HepG2 (cell line): ENCODE results near the gene YY1. TPM values are rescaled to one million over a fixed set of nuclear protein-coding genes. Genes with fewer than 3 reads are reported as not detected.

Source experiments
- AGO2 ChIP-seq: fragments of 200-400 bp; formaldehyde crosslinking; optimal IDR thresholded peaks from 2 replicates; pipeline ENCODE3; 2017; ENCODE audit warnings: mild to moderate bottlenecking, low read depth, low read length, moderate library complexity
- ARID3A ChIP-seq: IDR thresholded peaks from 2 replicates; pipeline ENCODE4 v1.6.1; 2012; ENCODE audit warnings: low read depth, low read length, improper control_type of control experiment
- ATRX ChIP-seq: sonication (generic); formaldehyde crosslinking; IDR thresholded peaks from 2 replicates; pipeline ENCODE4 v1.4.0; 2020; ENCODE audit warnings: missing genetic modification reagents, borderline replicate concordance
- CBFB ChIP-seq: sonication (generic); formaldehyde crosslinking; IDR thresholded peaks from 2 replicates; pipeline ENCODE4 v1.4.0; 2020; ENCODE audit warnings: missing genetic modification reagents
- DNMT1 ChIP-seq: sonication (generic); formaldehyde crosslinking; IDR thresholded peaks from 2 replicates; pipeline ENCODE4 v1.5.1; 2020; ENCODE audit warnings: mild to moderate bottlenecking, missing genetic modification reagents
- EHMT2 ChIP-seq: fragments of 200-600 bp; sonication (generic); IDR thresholded peaks from 2 replicates; pipeline ENCODE4 v1.7.0; 2017; ENCODE audit warnings: antibody characterized with exemption, low read depth, low read length, borderline replicate concordance
- HDAC2 ChIP-seq: sonication (generic); formaldehyde crosslinking; IDR thresholded peaks from 2 replicates; pipeline ENCODE4 v1.4.0; 2020; ENCODE audit warnings: missing genetic modification reagents
- HNF1B ChIP-seq: sonication (generic); formaldehyde crosslinking; IDR thresholded peaks from 2 replicates; pipeline ENCODE4 v1.5.1; 2020; ENCODE audit warnings: mild to moderate bottlenecking, moderate library complexity, missing genetic modification reagents
- JARID2 ChIP-seq: sonication (generic); formaldehyde crosslinking; IDR thresholded peaks from 2 replicates; pipeline ENCODE4 v1.8.1; 2023; ENCODE audit warnings: missing genetic modification reagents, inconsistent platforms; ENCODE audit not compliant: insufficient replicate concordance
- LCORL ChIP-seq, 2 experiments: fragments of 450-650 bp in 1 of 2; sonication (generic) in 1 of 2; formaldehyde crosslinking in 1 of 2; IDR thresholded peaks; 2 replicates each; pipeline versions ENCODE4 v1.5.0 to v1.6.1; 2017 to 2020; ENCODE audit warnings: antibody characterized with exemption in 1 of 2, missing genetic modification reagents in 1 of 2
- MAZ ChIP-seq, 2 experiments: sonication (generic) in 1 of 2; formaldehyde crosslinking in 1 of 2; IDR thresholded peaks; 2 replicates each; pipeline versions ENCODE4 v1.5.0 to v1.6.1; 2012 to 2020; ENCODE audit warnings: low read depth in 2 of 2, mild to moderate bottlenecking in 2 of 2, borderline replicate concordance in 1 of 2, improper control_type of control experiment in 1 of 2, low read length in 1 of 2, missing genetic modification reagents in 1 of 2, moderate library complexity in 1 of 2
- REXO4 ChIP-seq: sonication (generic); formaldehyde crosslinking; IDR thresholded peaks from 2 replicates; pipeline ENCODE4 v1.8.0; 2022; ENCODE audit warnings: missing genetic modification reagents, mild to moderate bottlenecking, borderline replicate concordance
- SIN3A ChIP-seq: IDR thresholded peaks from 2 replicates; pipeline ENCODE4 v1.6.1; 2011; ENCODE audit warnings: low read depth, mild to moderate bottlenecking, control low read depth, low read length, borderline replicate concordance
- SNAI1 ChIP-seq: sonication (generic); formaldehyde crosslinking; IDR thresholded peaks from 2 replicates; pipeline ENCODE4 v1.5.0; 2020; ENCODE audit warnings: mild to moderate bottlenecking, missing genetic modification reagents, borderline replicate concordance
- SOX6 ChIP-seq, 2 experiments: fragments of 450-650 bp in 1 of 2; sonication (generic) in 1 of 2; formaldehyde crosslinking in 1 of 2; IDR thresholded peaks; 2 replicates each; pipeline versions ENCODE4 v1.4.0 to v1.6.1; 2017 to 2020; ENCODE audit warnings: antibody characterized with exemption in 1 of 2, mild to moderate bottlenecking in 1 of 2, missing genetic modification reagents in 1 of 2
- TBX2 ChIP-seq: sonication (generic); formaldehyde crosslinking; IDR thresholded peaks from 2 replicates; pipeline ENCODE4 v1.5.0; 2020; ENCODE audit warnings: missing genetic modification reagents, mild to moderate bottlenecking, borderline replicate concordance
- ZBTB20 ChIP-seq: sonication (generic); formaldehyde crosslinking; IDR thresholded peaks from 2 replicates; pipeline ENCODE4 v1.8.1; 2023; ENCODE audit warnings: missing genetic modification reagents, low read depth, mild to moderate bottlenecking, borderline replicate concordance
- ZC3H4 ChIP-seq: sonication (generic); formaldehyde crosslinking; IDR thresholded peaks from 2 replicates; pipeline ENCODE4 v1.4.0; 2020; ENCODE audit warnings: missing genetic modification reagents, borderline replicate concordance
- ZNF10 ChIP-seq: sonication (generic); formaldehyde crosslinking; IDR thresholded peaks from 2 replicates; pipeline ENCODE4 v1.4.0; 2020; ENCODE audit warnings: mild to moderate bottlenecking, low read depth, missing genetic modification reagents, borderline replicate concordance
- ZNF30 ChIP-seq: sonication (generic); formaldehyde crosslinking; IDR thresholded peaks from 2 replicates; pipeline ENCODE4 v1.5.0; 2020; ENCODE audit warnings: mild to moderate bottlenecking, missing genetic modification reagents
- ZNF354B ChIP-seq: sonication (generic); formaldehyde crosslinking; IDR thresholded peaks from 2 replicates; pipeline ENCODE4 v1.8.0; 2022; ENCODE audit warnings: mild to moderate bottlenecking, missing genetic modification reagents
- ZNF564 ChIP-seq: sonication (generic); formaldehyde crosslinking; IDR thresholded peaks from 2 replicates; pipeline ENCODE4 v1.8.1; 2023; ENCODE audit warnings: mild to moderate bottlenecking, missing genetic modification reagents
- ZNF616 ChIP-seq: sonication (generic); formaldehyde crosslinking; IDR thresholded peaks from 2 replicates; pipeline ENCODE4 v1.5.0; 2020; ENCODE audit warnings: low read depth, mild to moderate bottlenecking, missing genetic modification reagents
- ZSCAN29 ChIP-seq: sonication (generic); formaldehyde crosslinking; conservative IDR thresholded peaks from 2 replicates; pipeline ENCODE4 v1.4.0; 2020; ENCODE audit warnings: mild to moderate bottlenecking, missing genetic modification reagents
- polyA plus RNA-seq, 8 experiments: library from polyadenylated mRNA; depleted of rRNA in 3 of 8; stranded (reverse) in 7 of 8; unstranded in 1 of 8; fragments of >200 nt; fragmentation: Illumina TruSeq in 4 of 8; extraction: Trizol in 4 of 8; gene quantifications; 2 replicates each; pipeline versions ENCODE4 v1.2.1 to v1.2.3, GENCODE V29; 2011 to 2016; ENCODE audit warnings: low read depth in 4 of 8, missing spikeins in 1 of 8, mixed read lengths in 1 of 8; ENCODE audit not compliant: insufficient read depth in 1 of 8
- total RNA-seq, 5 experiments: library from RNA; depleted of rRNA; stranded (reverse); fragments of >200 nt; fragmentation: Illumina TruSeq; extraction: Trizol; gene quantifications; 2 replicates each; pipeline ENCODE4 v1.2.3, GENCODE V29; 2016; ENCODE audit warnings: low read depth in 1 of 5

The YY1 gene
- total and polyA plus RNA-seq, 2 of the 13 experiments (the other 11 are each of a cell fraction or from before 2014, with no cell fraction given): 29.4 to 68.1 TPM

GRCh38 chr14:100285021-100285912 is 46.3 kb downstream of the YY1 start (continued):
- 0 out of 2 replicates have a peak, but pooled peaks have one; percentile 19 for TF ChIP-seq HNF1B (CRISPR knock-in tag)
- TF ChIP-seq SOX6 (IDR thresholded peaks at IDR 0.05): no peak
- TF ChIP-seq SOX6 (CRISPR knock-in tag; IDR thresholded peaks at IDR 0.05): peak; percentile 60
- no peak for TF ChIP-seq ZNF616 (CRISPR knock-in tag)
- no peak for TF ChIP-seq EHMT2
- 0 out of 2 replicates have a peak, but pooled peaks have one; percentile 59 for TF ChIP-seq ZNF354B (CRISPR knock-in tag)
- TF ChIP-seq ZBTB20: no peak
- peak; percentile 66; the same call in 1 of the 2 replicates for TF ChIP-seq REXO4 (CRISPR knock-in tag)
- peak; percentile 68; the same call in 1 of the 2 replicates for TF ChIP-seq ZNF564 (CRISPR knock-in tag)
- peak; percentile 73; the same call in 1 of the 2 replicates for TF ChIP-seq ZNF30 (CRISPR knock-in tag)
- no peak for TF ChIP-seq JARID2 (CRISPR knock-in tag)
- peak; percentile 15 for TF ChIP-seq MAZ (IDR thresholded peaks at IDR 0.05; ENCODE audit: borderline replicate concordance, low read depth, low read length)
- peak; percentile 75 for TF ChIP-seq MAZ (CRISPR knock-in tag; IDR thresholded peaks at IDR 0.05; ENCODE audit: low read depth)
- TF ChIP-seq SIN3A: no peak
- no peak for TF ChIP-seq ARID3A
- TF ChIP-seq DNMT1 (CRISPR knock-in tag): no peak
- TF ChIP-seq ZC3H4 (CRISPR knock-in tag): no peak
- peak; percentile 19; the same call in 1 of the 2 replicates for TF ChIP-seq CBFB (CRISPR knock-in tag)
- TF ChIP-seq TBX2 (CRISPR knock-in tag): peak; percentile 68; the same call in 1 of the 2 replicates
- TF ChIP-seq LCORL (IDR thresholded peaks at IDR 0.05): no peak
- TF ChIP-seq LCORL (CRISPR knock-in tag; IDR thresholded peaks at IDR 0.05): no peak
- 0 out of 2 replicates have a peak, but pooled peaks have one; percentile 83 for TF ChIP-seq SNAI1 (CRISPR knock-in tag)
- no peak for TF ChIP-seq ATRX (CRISPR knock-in tag)
- TF ChIP-seq ZSCAN29: no peak
- TF ChIP-seq AGO2: peak; percentile 94
- TF ChIP-seq HDAC2: no peak
- TF ChIP-seq ZNF10: no peak
